Small intestine (tissue), 7 donors: ENCODE data around the gene GPR137B. TPM values are rescaled to one million over a fixed set of nuclear protein-coding genes. Genes with fewer than 3 reads are reported as not detected.

Source experiments
- DNase-seq, 2 donors: peaks; one replicate each; pipeline versions ENCODE4 v3.0.0 to v3.0.0-alpha.2; 2013
- FAIRE-seq: peaks from 2 replicates; lab custom pipeline; 2012; peaks lifted over from hg19 to GRCh38; lab: Jason Lieb, UNC
- H3K27ac ChIP-seq, 3 donors: one replicate each; pipeline ENCODE4 v1.5.1; 2013; ENCODE audit warnings: low read length in 2 of 3, mild to moderate bottlenecking in 2 of 3, control low read depth in 1 of 3, inconsistent platforms in 1 of 3, low read depth in 1 of 3, moderate library complexity in 1 of 3
- H3K27me3 ChIP-seq, 3 donors: one replicate each; pipeline ENCODE4 v1.6.1; 2013; ENCODE audit warnings: low read length in 3 of 3, inconsistent platforms in 1 of 3; ENCODE audit not compliant: control insufficient read depth in 3 of 3, insufficient read depth in 3 of 3
- H3K36me3 ChIP-seq, 3 donors: one replicate each; pipeline ENCODE4 v1.6.1; 2013; ENCODE audit warnings: low read length in 3 of 3, inconsistent platforms in 1 of 3, low read depth in 1 of 3, mild to moderate bottlenecking in 1 of 3, moderate library complexity in 1 of 3; ENCODE audit not compliant: control insufficient read depth in 3 of 3, insufficient read depth in 2 of 3
- H3K4me1 ChIP-seq, 3 donors: one replicate each; pipeline ENCODE4 v1.6.1; 2013; ENCODE audit warnings: low read length in 2 of 3, inconsistent platforms in 1 of 3, low read depth in 1 of 3, mild to moderate bottlenecking in 1 of 3, moderate library complexity in 1 of 3; ENCODE audit not compliant: control insufficient read depth in 3 of 3, insufficient read depth in 2 of 3
- H3K4me3 ChIP-seq, 3 donors: one replicate each; pipeline ENCODE4 v1.5.1; 2013; ENCODE audit warnings: low read length in 3 of 3, control low read depth in 1 of 3, inconsistent platforms in 1 of 3, low read depth in 1 of 3, mild to moderate bottlenecking in 1 of 3, moderate library complexity in 1 of 3
- H3K9me3 ChIP-seq, 2 donors: one replicate each; pipeline ENCODE4 v1.6.1; 2013; ENCODE audit warnings: low read depth in 1 of 2, low read length in 1 of 2; ENCODE audit not compliant: control insufficient read depth in 2 of 2, insufficient read depth in 1 of 2
- WGBS, 3 donors: extraction: QIAGEN DNeasy Blood & Tissue Kit; methylation state at CpG; one replicate each; pipeline ENCODE4 v1.1.7; 2013; 5-methylcytosine and 5-hydroxymethylcytosine counted together
- polyA plus RNA-seq, 4 donors: library from polyadenylated mRNA; stranded (reverse) in 3 of 4; unstranded in 1 of 4; fragments of 200-250 nt in 3 of 4; fragments of 120-200 nt in 1 of 4; gene quantifications; one replicate each; pipeline versions ENCODE4 v1.2.1 to v1.2.3, GENCODE V29; 2013
- donor health status: healthy with polysubstance abuse.
- donor health status: control.
- donor health status: control.
- donor health status: Bipolar disorder and iron deficiency.
- donor health status: healthy.

GPR137B gene
- polyA plus RNA-seq, 4 donors, result 2.0 to 8.2 (median 5.7) TPM

DNA sequence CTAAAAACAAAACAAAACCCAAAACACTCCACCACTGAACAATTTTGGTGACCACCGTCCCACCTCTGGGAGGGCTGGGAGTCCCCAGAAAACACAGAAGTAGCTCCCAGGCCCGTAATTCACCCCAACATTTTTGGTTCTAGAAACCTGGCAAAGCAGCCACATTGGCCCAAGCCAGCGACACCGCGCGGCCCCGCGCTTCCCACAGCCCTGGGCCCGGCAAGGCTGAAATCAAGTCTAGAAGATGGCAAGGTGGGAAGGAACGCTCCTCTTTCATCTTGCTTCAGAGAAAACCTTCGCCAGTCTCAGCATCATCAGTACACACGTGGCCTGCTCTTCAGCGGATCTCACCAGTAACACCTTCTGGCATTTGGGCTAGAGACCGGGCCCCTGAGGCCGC is 41.5 kb upstream of the GPR137B start:
- Histone ChIP-seq H3K27ac (no peak overlapping the region), H3K27me3 (no peaks in the 10 kb centered on the region)
- WGBS, 3 donors, result 90 to 95% (median 93%) methylated on average over 15 of the region's 15 CpGs

GRCh38 chr1:236101233-236102200 is 40.8 kb upstream of the GPR137B start:
- H3K4me3 ChIP-seq, result no peak overlapping the region
- 85 to 87% (median 87%) methylated on average over 9 to 10 of the region's 10 CpGs for WGBS, 3 donors
- no peak overlapping the region for H3K27ac ChIP-seq
- DNase-seq (no peak), FAIRE-seq (no peak)
- no peaks in the 10 kb centered on the region for H3K4me1 ChIP-seq
- peaks cover 3 to 11% of the 10 kb centered on the region in 2 donors for H3K9me3 ChIP-seq
- no peaks in the 10 kb centered on the region for H3K36me3 ChIP-seq
- no peaks in the 10 kb centered on the region for H3K27me3 ChIP-seq

More for the DNA sequence above, 41.5 kb upstream of the GPR137B start:
- peaks cover 3 to 12% of the 10 kb centered on the region in 2 donors for H3K9me3 ChIP-seq
- H3K36me3 ChIP-seq, result no peaks in the 10 kb centered on the region
- H3K4me3 ChIP-seq, result no peak overlapping the region
- no peak for DNase-seq
- no peaks in the 10 kb centered on the region for H3K4me1 ChIP-seq
- FAIRE-seq, result no peak

DNA sequence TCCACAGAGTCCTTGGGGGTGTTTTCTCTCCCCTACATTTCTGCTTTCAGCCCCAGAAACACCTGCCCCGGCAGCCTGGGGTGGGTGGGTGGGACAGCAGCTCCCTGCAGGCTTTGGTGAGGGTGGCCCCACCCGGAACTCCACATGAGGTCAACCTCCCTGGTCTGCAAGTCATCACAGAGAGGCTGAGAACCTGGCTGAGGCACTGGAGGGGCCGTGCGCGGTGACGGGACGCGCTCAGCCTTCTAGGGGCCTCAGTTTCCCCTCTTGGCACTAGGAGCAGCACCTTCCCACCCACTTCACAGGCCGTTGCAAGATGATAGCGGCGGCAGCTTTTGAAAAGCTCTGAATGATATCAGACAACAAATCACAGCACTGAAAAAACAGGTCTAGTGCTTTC is 39.7 kb upstream of the GPR137B start:
- 67 to 85% (median 74%) methylated on average over 11 of the region's 11 CpGs for WGBS, 3 donors
- H3K27me3 ChIP-seq, result no peaks in the 10 kb centered on the region
- no peak for FAIRE-seq

GRCh38 chr1:236103059-236103458 is 39.3 kb upstream of the GPR137B start:
- no peaks in the 10 kb centered on the region for H3K4me1 ChIP-seq
- no peak for FAIRE-seq
- 21 to 36% (median 33%) methylated on average over 7 of the region's 7 CpGs for WGBS, 3 donors

More for the DNA sequence above, 39.7 kb upstream of the GPR137B start:
- Histone ChIP-seq H3K4me1 (no peaks in the 10 kb centered on the region), H3K27ac (no peak overlapping the region), H3K36me3 (no peaks in the 10 kb centered on the region), H3K9me3 (peaks cover 0 to 1% of the 10 kb centered on the region in 2 donors), H3K4me3 (no peak overlapping the region)
- DNase-seq, result no peak

GRCh38 chr1:236103646-236104218 is 38.6 kb upstream of the GPR137B start:
- Histone ChIP-seq H3K27me3 (no peaks in the 10 kb centered on the region), H3K36me3 (no peaks in the 10 kb centered on the region), H3K27ac (no peak overlapping the region), H3K4me1 (no peaks in the 10 kb centered on the region), H3K4me3 (no peak overlapping the region), H3K9me3 (no peaks in the 10 kb centered on the region)
- DNase-seq (peak; percentile 62 to 71), FAIRE-seq (no peak)
- 23 to 28% (median 24%) methylated on average over 13 of the region's 13 CpGs for whole genome bisulfite sequencing, 3 donors

More at GRCh38 chr1:236103059-236103458, 39.3 kb upstream of the GPR137B start:
- Histone ChIP-seq H3K9me3 (no peaks in the 10 kb centered on the region), H3K36me3 (no peaks in the 10 kb centered on the region), H3K27ac (no peak overlapping the region), H3K4me3 (no peak overlapping the region), H3K27me3 (no peaks in the 10 kb centered on the region)
- DNase-seq, result no peak

GRCh38 chr1:236107121-236107907 is 35.0 kb upstream of the GPR137B start:
- H3K9me3 ChIP-seq, result no peaks in the 10 kb centered on the region
- FAIRE-seq, result no peak
- no peaks in the 10 kb centered on the region for H3K36me3 ChIP-seq
- no peaks in the 10 kb centered on the region for H3K4me1 ChIP-seq
- no peak for DNase-seq
- H3K27ac ChIP-seq, result no peak overlapping the region
- no peak overlapping the region for H3K4me3 ChIP-seq
- 57 to 71% (median 62%) methylated on average over 9 of the region's 9 CpGs for whole genome bisulfite sequencing, 3 donors
- no peaks in the 10 kb centered on the region for H3K27me3 ChIP-seq

DNA sequence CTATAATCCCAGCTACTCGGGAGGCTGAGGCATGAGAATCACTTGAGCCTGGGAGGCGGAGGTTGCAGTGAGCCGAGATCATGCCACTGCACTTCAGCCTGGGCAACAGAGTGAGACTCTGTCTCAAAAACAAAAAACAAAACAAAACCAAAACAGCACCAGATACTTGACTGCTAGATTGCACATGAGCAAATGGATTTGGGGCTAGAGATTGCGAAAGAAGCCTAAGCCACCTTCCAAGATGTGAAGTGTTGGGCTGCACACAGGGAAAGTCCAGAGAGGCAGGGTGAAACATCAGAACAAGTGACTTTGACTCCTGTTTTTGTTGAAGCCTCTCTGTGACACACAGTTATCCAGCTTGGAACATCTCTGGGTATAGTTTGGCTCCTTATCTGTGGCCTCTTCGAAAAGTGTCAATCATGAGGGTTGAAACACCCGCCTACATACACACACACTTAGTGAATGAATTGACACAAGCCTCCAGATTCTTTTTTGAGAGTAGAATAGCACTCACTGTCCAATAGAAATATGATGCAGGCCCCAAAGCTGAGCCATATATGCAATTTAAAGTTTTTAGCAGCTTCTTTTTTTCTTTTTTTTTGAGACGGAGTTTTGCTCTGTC is 34.2 kb upstream of the GPR137B start:
- Histone ChIP-seq H3K4me1 (no peaks in the 10 kb centered on the region), H3K27me3 (no peaks in the 10 kb centered on the region), H3K9me3 (no peaks in the 10 kb centered on the region), H3K36me3 (no peaks in the 10 kb centered on the region), H3K4me3 (no peak overlapping the region), H3K27ac (no peak overlapping the region)
- DNase-seq (no peak), FAIRE-seq (no peak)
- WGBS, 3 donors, result 81 to 89% (median 85%) methylated on average over 7 of the region's 7 CpGs

DNA sequence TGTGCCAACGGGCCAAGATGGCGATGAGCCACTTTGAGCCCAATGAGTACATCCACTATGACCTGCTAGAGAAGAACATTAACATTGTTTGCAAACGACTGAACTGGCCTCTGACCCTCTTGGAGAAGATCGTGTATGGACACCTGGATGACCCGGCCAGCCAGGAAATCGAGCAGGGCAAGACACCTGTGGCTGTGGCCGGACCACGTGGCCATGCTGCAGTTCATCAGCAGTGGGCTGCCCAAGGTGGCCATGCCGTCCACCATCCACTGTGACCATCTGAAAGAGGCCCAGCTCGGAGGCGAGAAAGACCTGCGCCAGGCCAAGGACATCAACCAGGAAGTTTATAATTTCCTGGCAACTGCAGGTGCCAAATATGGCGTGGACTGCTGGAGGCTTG is 32.2 kb upstream of the GPR137B start:
- no peaks in the 10 kb centered on the region for H3K36me3 ChIP-seq
- no peak overlapping the region for H3K27ac ChIP-seq
- no peak overlapping the region for H3K4me3 ChIP-seq
- H3K9me3 ChIP-seq, result no peaks in the 10 kb centered on the region
- FAIRE-seq (no peak), DNase-seq (no peak)
- H3K27me3 ChIP-seq, result no peaks in the 10 kb centered on the region
- no peaks in the 10 kb centered on the region for H3K4me1 ChIP-seq
- 83 to 84% (median 84%) methylated on average over 13 of the region's 13 CpGs for WGBS, 3 donors
